Astrocyte (in vitro differentiated cells and primary cell): Measurements from ENCODE around the gene MCHR1.

Source experiments
- CTCF ChIP-seq: IDR thresholded peaks from 2 replicates; pipeline ENCODE4 v1.5.1; 2011; ENCODE audit warnings: low read depth, mild to moderate bottlenecking, inconsistent platforms, low read length, moderate library complexity; ENCODE audit not compliant: insufficient read depth
- EZH2 ChIP-seq: IDR thresholded peaks from 2 replicates; pipeline ENCODE4 v1.6.1; 2012; ENCODE audit warnings: mild to moderate bottlenecking, low read length, inconsistent platforms; ENCODE audit not compliant: insufficient read depth

GRCh38 chr22:40721266-40721665, 42.0 kb downstream of the MCHR1 start:
- TF ChIP-seq CTCF (no peak), EZH2 (no peak)
